Activated CD4-positive, alpha-beta T cell treated with anti-CD3 and anti-CD28 coated beads for 36 hours (primary cell): ENCODE data around the gene IFNAR2. TPM values are rescaled to one million over a fixed set of nuclear protein-coding genes. Genes with fewer than 3 reads are reported as not detected.
A peak's percentile ranks its signal among the peaks of the same experiment; 100 is the strongest.

ENCODE experiments used
- ATAC-seq: fragments of 200-7000 bp; cut with Tn5 transposase; one replicate; pipeline ENCODE4 v1.10.0; 2021; ENCODE audit warnings: mild to moderate bottlenecking, moderate library complexity
- CTCF ChIA-PET: fragments of 350-600 bp; sonication (Branson Sonifier 250); formaldehyde crosslinking; loops from one replicate; lab custom pipeline; 2021; ENCODE audit warnings: antibody characterized with exemption; lab: Charles Lee
- POLR2A ChIA-PET: fragments of 350-600 bp; sonication (Branson Sonifier 250); formaldehyde crosslinking; loops from one replicate; lab custom pipeline; 2021; ENCODE audit warnings: antibody characterized with exemption, inconsistent platforms; lab: Charles Lee
- DNase-seq: peaks from one replicate; pipeline ENCODE4 v3.0.0-alpha.2; 2020
- H3K27ac Mint-ChIP-seq: one replicate; pipeline ENCODE4 v1.8.0; 2021; ENCODE audit warnings: mixed read lengths
- H3K27me3 Mint-ChIP-seq: one replicate; pipeline ENCODE4 v1.8.0; 2021; ENCODE audit warnings: mixed read lengths
- H3K36me3 Mint-ChIP-seq: one replicate; pipeline ENCODE4 v1.8.0; 2021; ENCODE audit warnings: low read depth, mixed read lengths
- H3K4me1 Mint-ChIP-seq: one replicate; pipeline ENCODE4 v1.8.0; 2021; ENCODE audit warnings: mixed read lengths
- H3K4me3 Mint-ChIP-seq: one replicate; pipeline ENCODE4 v1.8.0; 2021; ENCODE audit warnings: mild to moderate bottlenecking, moderate library complexity, mixed read lengths
- H3K9me3 Mint-ChIP-seq: one replicate; pipeline ENCODE4 v1.8.0; 2021; ENCODE audit warnings: low read depth, mixed read lengths
- intact Hi-C, 2 experiments: fragments of 100-400 bp; cut with DNase I in 1 of 2; cut with micrococcal nuclease in 1 of 2; formaldehyde crosslinking; loops; one replicate each; pipeline versions ENCODE4 v1.14.2 to v1.15.1; 2022 to 2024; cut with DNase I, micrococcal nuclease
- total RNA-seq, 2 experiments: library from RNA; stranded (reverse); gene quantifications; one replicate each; pipeline ENCODE4 v1.2.3, GENCODE V29; 2021

Gene IFNAR2
- total RNA-seq, 2 experiments from 2014 or later: 26.6 to 29.8 TPM

- Mint-ChIP-seq H3K27ac (no peak overlapping the region), H3K36me3 (no peaks in the 10 kb centered on the region), H3K4me1 (peaks cover 39% of the 10 kb centered on the region), H3K9me3 (no peaks in the 10 kb centered on the region), H3K27me3 (no peaks in the 10 kb centered on the region), H3K4me3 (no peak overlapping the region)
- ATAC-seq: no peak
- intact Hi-C loops: loop anchor here in 1 of 2 experiments (2.0 to 5.0 kb wide), 2 partner anchors 29 to 65 kb away; partner anchors contain the start of gene IL10RB
- ChIA-PET CTCF (interaction anchor here (0.7 to 1.0 kb wide), 3 partner anchors 26 to 243 kb away, joined by 3 to 4 read pairs (median 3); no protein-coding TSS in a partner anchor), POLR2A (no interaction called here)
- DNase-seq: no peak
These were observed 27.8 kb upstream of the IFNAR2 start for GRCh38 chr21:33201956-33202355.

GRCh38 chr21:33202464-33203363 is 27.0 kb upstream of the IFNAR2 start:
- intact Hi-C loops: loop anchor here in 1 of 2 experiments (5.0 kb wide), 1 partner anchor 65 kb away; the partner anchor contains the start of gene IL10RB
- POLR2A ChIA-PET: no interaction called here
- H3K9me3 Mint-ChIP-seq: no peaks in the 10 kb centered on the region

GRCh38 chr21:33203371-33203724 is 26.4 kb upstream of the IFNAR2 start:
- Mint-ChIP-seq H3K4me1 (peaks cover 41% of the 10 kb centered on the region), H3K27ac (no peak overlapping the region), H3K9me3 (peaks cover 4% of the 10 kb centered on the region), H3K27me3 (no peaks in the 10 kb centered on the region), H3K36me3 (no peaks in the 10 kb centered on the region), H3K4me3 (no peak overlapping the region)
- intact Hi-C loops: loop anchor here in 1 of 2 experiments (5.0 kb wide), 1 partner anchor 64 kb away; the partner anchor contains the start of gene IL10RB
- DNase-seq (no peak), ATAC-seq (no peak)
- ChIA-PET CTCF (interaction anchor here (0.6 to 1.8 kb wide), 5 partner anchors 10 to 239 kb away, joined by 3 to 7 read pairs (median 3); no protein-coding TSS in a partner anchor), POLR2A (no interaction called here)

More at GRCh38 chr21:33202464-33203363, 27.0 kb upstream of the IFNAR2 start:
- DNase-seq (peak; percentile 32), ATAC-seq (no peak)
- CTCF ChIA-PET: interaction anchor here (0.6 to 1.8 kb wide), 7 partner anchors 10 to 242 kb away, joined by 3 to 7 read pairs (median 3); no protein-coding TSS in a partner anchor
- Mint-ChIP-seq H3K4me1 (peaks cover 41% of the 10 kb centered on the region), H3K4me3 (no peak overlapping the region), H3K27me3 (no peaks in the 10 kb centered on the region), H3K36me3 (no peaks in the 10 kb centered on the region), H3K27ac (no peak overlapping the region)

GRCh38 chr21:33205476-33205875 is 24.3 kb upstream of the IFNAR2 start:
- Mint-ChIP-seq H3K4me1 (peaks cover 36% of the 10 kb centered on the region), H3K27me3 (no peaks in the 10 kb centered on the region), H3K4me3 (peak overlapping the region; percentile 6), H3K36me3 (no peaks in the 10 kb centered on the region), H3K27ac (peak overlapping the region; percentile 90), H3K9me3 (peaks cover 6% of the 10 kb centered on the region)
- CTCF ChIA-PET: interaction anchor here (0.5 to 1.3 kb wide), 8 partner anchors 13 to 203 kb away, joined by 3 to 6 read pairs (median 3); partner anchors contain the start of gene IFNAR1
- DNase-seq (no peak), ATAC-seq (peak; percentile 7)
- POLR2A ChIA-PET: interaction anchor here (0.7 to 0.8 kb wide), 2 partner anchors 29 to 120 kb away, joined by 3 to 7 read pairs; partner anchors contain the start of gene IFNAR1
- intact Hi-C loops: loop anchor here (1.0 to 5.0 kb wide), 4 partner anchors 24 to 119 kb away; partner anchors contain the start of genes IFNAR1 (in 1 of the 2), IFNAR2 (in 1 of the 2) and IL10RB (in 1 of the 2)

- Mint-ChIP-seq H3K9me3 (peaks cover 6% of the 10 kb centered on the region), H3K27ac (no peak overlapping the region), H3K36me3 (no peaks in the 10 kb centered on the region), H3K4me1 (peaks cover 42% of the 10 kb centered on the region), H3K4me3 (no peak overlapping the region), H3K27me3 (no peaks in the 10 kb centered on the region)
- ChIA-PET POLR2A (no interaction called here), CTCF (no interaction called here)
- intact Hi-C loops: loop anchor here in 1 of 2 experiments (5.0 kb wide), 1 partner anchor 35 kb away; no protein-coding TSS in a partner anchor
- no peak for DNase-seq
- no peak for ATAC-seq
These were observed 22.9 kb upstream of the IFNAR2 start for GRCh38 chr21:33206771-33207281.

- Mint-ChIP-seq H3K36me3 (no peaks in the 10 kb centered on the region), H3K27me3 (no peaks in the 10 kb centered on the region), H3K9me3 (peaks cover 6% of the 10 kb centered on the region), H3K4me3 (no peak overlapping the region), H3K4me1 (peaks cover 48% of the 10 kb centered on the region), H3K27ac (no peak overlapping the region)
- ATAC-seq: no peak
- no peak for DNase-seq
- intact Hi-C loops: loop anchor here in 1 of 2 experiments (5.0 kb wide), 1 partner anchor 35 kb away; no protein-coding TSS in a partner anchor
- ChIA-PET CTCF (interaction anchor here (0.6 kb wide), 2 partner anchors 55 to 237 kb away, joined by 3 to 4 read pairs; no protein-coding TSS in a partner anchor), POLR2A (interaction anchor here (0.6 kb wide), 1 partner anchor 241 kb away, joined by 4 read pairs; no protein-coding TSS in a partner anchor)
These were observed 22.1 kb upstream of the IFNAR2 start for GRCh38 chr21:33207449-33208149.

- H3K27ac Mint-ChIP-seq: no peak overlapping the region
These were observed 21.2 kb upstream of the IFNAR2 start for GRCh38 chr21:33208534-33208933.

GRCh38 chr21:33211305-33211704 is 18.4 kb upstream of the IFNAR2 start:
- intact Hi-C loops: no loop called here
- Mint-ChIP-seq H3K36me3 (no peaks in the 10 kb centered on the region), H3K27ac (no peak overlapping the region), H3K4me3 (no peak overlapping the region), H3K4me1 (peaks cover 54% of the 10 kb centered on the region), H3K27me3 (no peaks in the 10 kb centered on the region), H3K9me3 (peaks cover 6% of the 10 kb centered on the region)
- ChIA-PET POLR2A (no interaction called here), CTCF (no interaction called here)
- ATAC-seq: no peak
- DNase-seq: no peak

More at GRCh38 chr21:33208534-33208933, 21.2 kb upstream of the IFNAR2 start:
- peaks cover 52% of the 10 kb centered on the region for H3K4me1 Mint-ChIP-seq
- no peak overlapping the region for H3K4me3 Mint-ChIP-seq
- H3K27me3 Mint-ChIP-seq: no peaks in the 10 kb centered on the region
- H3K36me3 Mint-ChIP-seq: no peaks in the 10 kb centered on the region
- CTCF ChIA-PET: interaction anchor here (0.6 kb wide), 1 partner anchor 237 kb away, joined by 3 read pairs; no protein-coding TSS in a partner anchor
- H3K9me3 Mint-ChIP-seq: peaks cover 6% of the 10 kb centered on the region
- intact Hi-C loops: loop anchor here in 1 of 2 experiments (5.0 kb wide), 1 partner anchor 34 kb away; no protein-coding TSS in a partner anchor
- POLR2A ChIA-PET: interaction anchor here (0.8 kb wide), 1 partner anchor 715 kb away, joined by 3 read pairs; no protein-coding TSS in a partner anchor
- ATAC-seq (no peak), DNase-seq (no peak)

- ATAC-seq: no peak
- Mint-ChIP-seq H3K27me3 (no peaks in the 10 kb centered on the region), H3K9me3 (peaks cover 7% of the 10 kb centered on the region), H3K36me3 (no peaks in the 10 kb centered on the region), H3K27ac (no peak overlapping the region), H3K4me3 (no peak overlapping the region), H3K4me1 (peaks cover 57% of the 10 kb centered on the region)
- POLR2A ChIA-PET: no interaction called here
- CTCF ChIA-PET: no interaction called here
- intact Hi-C loops: no loop called here
- DNase-seq: no peak
These were observed 18.0 kb upstream of the IFNAR2 start for GRCh38 chr21:33211732-33212131.

GRCh38 chr21:33212159-33212851 is 17.4 kb upstream of the IFNAR2 start:
- intact Hi-C loops: no loop called here
- no peaks in the 10 kb centered on the region for H3K27me3 Mint-ChIP-seq
- peaks cover 9% of the 10 kb centered on the region for H3K9me3 Mint-ChIP-seq
- H3K36me3 Mint-ChIP-seq: no peaks in the 10 kb centered on the region
- DNase-seq (no peak), ATAC-seq (no peak)
- ChIA-PET CTCF (no interaction called here), POLR2A (no interaction called here)
- H3K27ac Mint-ChIP-seq: peak overlapping the region; percentile 72
- no peak overlapping the region for H3K4me3 Mint-ChIP-seq
- H3K4me1 Mint-ChIP-seq: peaks cover 58% of the 10 kb centered on the region
